Measurements from ENCODE around the gene SUSD4. TPM values are rescaled to one million over a fixed set of nuclear protein-coding genes. Genes with fewer than 3 reads are reported as not detected.
"Not testable (repeated sequence)": the region's sequence is repeated elsewhere in the genome, so short reads cannot be mapped to it uniquely, and the experiment has no call there.

The SUSD4 gene
- total RNA-seq, 6 experiments from 2014 or later, result 0.33 to 0.96 (median 0.70) TPM

DNA sequence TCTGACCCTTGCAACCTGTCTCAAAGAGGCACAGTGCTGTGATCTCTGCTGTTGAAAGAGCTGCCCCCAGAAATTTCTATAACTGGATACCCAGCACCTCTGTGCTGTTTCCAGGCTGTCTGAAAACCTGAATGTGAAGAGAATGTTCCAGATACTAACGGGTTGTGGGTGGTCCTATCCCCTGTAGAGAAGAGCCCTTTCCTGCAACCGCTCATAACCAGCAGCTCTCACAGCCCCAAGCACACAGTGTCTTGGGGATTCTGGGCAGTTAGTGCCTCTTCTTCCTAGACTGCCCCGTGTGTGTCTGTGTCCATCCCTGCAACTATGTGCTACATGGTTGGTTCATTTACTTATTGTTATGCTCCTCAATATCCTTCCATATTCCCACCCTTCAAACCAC is 104.5 kb downstream of the SUSD4 start:
- Mint-ChIP-seq H3K36me3 (ENCODE audit: low read depth) (no peaks in the 10 kb centered on the region), H3K27me3 (ENCODE audit: insufficient read depth) (peaks cover 19% of the 10 kb centered on the region), H3K4me3 (no peak overlapping the region), H3K27ac (no peak overlapping the region), H3K4me1 (ENCODE audit: low read depth) (peaks cover 7% of the 10 kb centered on the region), H3K9me3 (no peaks in the 10 kb centered on the region)
- no peak for TF ChIP-seq CTCF (IDR thresholded peaks at IDR 0.05)
- no peak for DNase-seq

DNA sequence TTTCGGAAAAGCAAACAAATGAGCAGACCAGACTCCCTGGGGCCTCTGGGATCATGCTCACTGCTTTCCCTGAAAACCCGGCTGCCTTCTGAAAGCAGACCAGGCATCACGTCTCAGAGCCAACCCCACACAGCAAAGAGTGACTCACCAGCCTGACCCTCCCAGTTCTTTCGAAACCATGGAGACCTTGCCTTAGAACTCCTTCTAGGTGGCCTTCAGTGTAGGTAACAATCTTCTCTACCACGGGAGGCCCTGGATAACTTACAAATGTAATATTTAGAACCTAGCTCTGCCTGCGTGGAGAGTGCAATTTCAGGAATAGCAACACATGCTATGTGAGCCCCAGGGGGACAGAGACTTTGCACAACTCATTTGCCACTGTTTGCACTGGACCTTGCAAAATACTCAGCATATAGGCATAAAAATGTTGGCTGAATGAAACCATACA is 105.2 kb downstream of the SUSD4 start:
- peak; percentile 29 for DNase-seq
- H3K27ac Mint-ChIP-seq, result no peak overlapping the region
- TF ChIP-seq CTCF (IDR thresholded peaks at IDR 0.05), result no peak
- H3K27me3 Mint-ChIP-seq (ENCODE audit: insufficient read depth), result peaks cover 16% of the 10 kb centered on the region
- no peak overlapping the region for H3K4me3 Mint-ChIP-seq
- no peaks in the 10 kb centered on the region for H3K9me3 Mint-ChIP-seq
- peaks cover 7% of the 10 kb centered on the region for H3K4me1 Mint-ChIP-seq (ENCODE audit: low read depth)
- no peaks in the 10 kb centered on the region for H3K36me3 Mint-ChIP-seq (ENCODE audit: low read depth)

- Mint-ChIP-seq H3K27ac (no peak overlapping the region), H3K27me3 (ENCODE audit: insufficient read depth) (peaks cover 13% of the 10 kb centered on the region), H3K4me1 (ENCODE audit: low read depth) (peaks cover 7% of the 10 kb centered on the region), H3K4me3 (no peak overlapping the region), H3K9me3 (no peaks in the 10 kb centered on the region), H3K36me3 (ENCODE audit: low read depth) (no peaks in the 10 kb centered on the region)
- no peak for DNase-seq
- TF ChIP-seq CTCF (IDR thresholded peaks at IDR 0.05), result no peak
Observed at GRCh38 chr1:223257856-223258550, 106.0 kb downstream of the SUSD4 start.

DNA sequence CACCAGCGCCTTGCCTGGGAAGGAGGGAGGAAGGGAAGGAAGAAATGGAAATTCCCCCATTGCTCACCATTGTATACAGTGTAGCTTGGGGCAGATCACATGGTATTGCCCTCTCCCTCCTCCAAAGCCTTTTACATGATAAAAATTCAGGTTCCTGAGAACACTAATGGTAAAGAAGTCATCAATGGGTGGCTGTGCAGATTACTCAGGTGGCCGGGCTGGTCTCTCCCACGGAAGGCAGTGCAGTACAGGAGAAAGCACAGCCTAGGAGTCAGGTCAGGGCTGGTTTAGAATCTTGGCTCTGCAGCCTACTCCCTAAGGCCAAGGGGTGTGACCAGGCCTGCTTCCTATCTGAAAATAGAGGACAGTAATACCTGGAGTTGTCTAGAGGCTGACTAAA is 107.9 kb downstream of the SUSD4 start:
- no peaks in the 10 kb centered on the region for H3K9me3 Mint-ChIP-seq
- TF ChIP-seq CTCF (IDR thresholded peaks at IDR 0.05), result no peak
- H3K4me3 Mint-ChIP-seq, result no peak overlapping the region
- no peaks in the 10 kb centered on the region for H3K36me3 Mint-ChIP-seq (ENCODE audit: low read depth)
- H3K4me1 Mint-ChIP-seq (ENCODE audit: low read depth), result peaks cover 7% of the 10 kb centered on the region
- no peak for DNase-seq
- H3K27ac Mint-ChIP-seq, result no peak overlapping the region
- peaks cover 13% of the 10 kb centered on the region for H3K27me3 Mint-ChIP-seq (ENCODE audit: insufficient read depth)

- H3K9me3 Mint-ChIP-seq, result no peaks in the 10 kb centered on the region
- peaks cover 7% of the 10 kb centered on the region for H3K4me1 Mint-ChIP-seq (ENCODE audit: low read depth)
- no peaks in the 10 kb centered on the region for H3K36me3 Mint-ChIP-seq (ENCODE audit: low read depth)
- H3K27ac Mint-ChIP-seq, result no peak overlapping the region
- H3K27me3 Mint-ChIP-seq (ENCODE audit: insufficient read depth), result peaks cover 11% of the 10 kb centered on the region
- no peak overlapping the region for H3K4me3 Mint-ChIP-seq
- DNase-seq, result no peak
- no peak for TF ChIP-seq CTCF (IDR thresholded peaks at IDR 0.05)
Observed at GRCh38 chr1:223253916-223254315, 110.1 kb downstream of the SUSD4 start.

- not testable (repeated sequence) for DNase-seq; H3K4me1 Mint-ChIP-seq (ENCODE audit: low read depth); H3K27ac Mint-ChIP-seq; H3K4me3 Mint-ChIP-seq; H3K36me3 Mint-ChIP-seq (ENCODE audit: low read depth); H3K9me3 Mint-ChIP-seq
- H3K27me3 Mint-ChIP-seq (ENCODE audit: insufficient read depth), result peaks cover 20% of the 10 kb centered on the region
Observed at GRCh38 chr1:223251387-223251786, 112.6 kb downstream of the SUSD4 start.
